Gastrocnemius medialis (tissue), 4 donors: Measurements from ENCODE around the gene LRRC38.

ENCODE experiments used
- POLR2A ChIP-seq, 2 donors: fragments of 450-650 bp; IDR thresholded peaks; one replicate each; pipeline ENCODE4 v1.6.1; 2017; ENCODE audit warnings: antibody characterized with exemption in 2 of 2, mild to moderate bottlenecking in 2 of 2, moderate library complexity in 2 of 2
- TF ChIP-seq, protein P1 (sequence below), 5 experiments: fragments of 450-650 bp in 3 of 5; fragments of 200-600 bp in 2 of 5; sonication (generic) in 2 of 5; IDR thresholded peaks in 4 of 5; conservative IDR thresholded peaks in 1 of 5; 1 replicate in 4 of 5; 2 replicates in 1 of 5; pipeline ENCODE4 v1.5.1; 2016 to 2019; ENCODE audit warnings: antibody characterized with exemption in 5 of 5, mild to moderate bottlenecking in 3 of 5, moderate library complexity in 3 of 5

DNA sequence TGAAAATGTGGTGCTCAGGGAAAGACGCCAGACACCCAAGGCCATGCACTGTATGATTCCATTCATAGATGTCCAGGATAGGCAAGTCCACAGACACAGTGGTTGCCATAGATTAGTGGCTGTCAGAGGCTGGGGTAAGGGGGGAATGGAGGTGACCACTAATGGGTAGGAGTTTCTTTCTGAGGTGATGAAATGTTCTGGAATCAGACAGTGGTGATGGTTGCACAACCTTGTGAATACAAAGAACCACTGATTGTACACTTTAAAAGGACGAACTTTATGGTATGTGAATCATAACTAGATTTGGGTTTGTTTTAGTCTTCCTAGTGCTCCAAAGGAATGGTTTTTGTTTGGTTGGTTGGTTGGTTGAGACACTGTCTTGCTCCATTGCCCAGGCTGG is 51.8 kb downstream of the LRRC38 start:
- no peak for TF ChIP-seq POLR2A (IDR thresholded peaks at IDR 0.05)
- TF ChIP-seq, protein P1, sequence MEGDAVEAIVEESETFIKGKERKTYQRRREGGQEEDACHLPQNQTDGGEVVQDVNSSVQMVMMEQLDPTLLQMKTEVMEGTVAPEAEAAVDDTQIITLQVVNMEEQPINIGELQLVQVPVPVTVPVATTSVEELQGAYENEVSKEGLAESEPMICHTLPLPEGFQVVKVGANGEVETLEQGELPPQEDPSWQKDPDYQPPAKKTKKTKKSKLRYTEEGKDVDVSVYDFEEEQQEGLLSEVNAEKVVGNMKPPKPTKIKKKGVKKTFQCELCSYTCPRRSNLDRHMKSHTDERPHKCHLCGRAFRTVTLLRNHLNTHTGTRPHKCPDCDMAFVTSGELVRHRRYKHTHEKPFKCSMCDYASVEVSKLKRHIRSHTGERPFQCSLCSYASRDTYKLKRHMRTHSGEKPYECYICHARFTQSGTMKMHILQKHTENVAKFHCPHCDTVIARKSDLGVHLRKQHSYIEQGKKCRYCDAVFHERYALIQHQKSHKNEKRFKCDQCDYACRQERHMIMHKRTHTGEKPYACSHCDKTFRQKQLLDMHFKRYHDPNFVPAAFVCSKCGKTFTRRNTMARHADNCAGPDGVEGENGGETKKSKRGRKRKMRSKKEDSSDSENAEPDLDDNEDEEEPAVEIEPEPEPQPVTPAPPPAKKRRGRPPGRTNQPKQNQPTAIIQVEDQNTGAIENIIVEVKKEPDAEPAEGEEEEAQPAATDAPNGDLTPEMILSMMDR (IDR thresholded peaks at IDR 0.05 in 4 of 5, conservative IDR thresholded peaks at IDR 0.05 in 1 of 5) = no peak
